HepG2 (cell line): ENCODE measurements around the gene ZNF584. TPM values are rescaled to one million over a fixed set of nuclear protein-coding genes. Genes with fewer than 3 reads are reported as not detected.

Experiments used
- ATAD3A ChIP-seq: sonication (generic); formaldehyde crosslinking; IDR thresholded peaks from 2 replicates; pipeline ENCODE4 v1.4.0; 2020; ENCODE audit warnings: missing genetic modification reagents
- ATM ChIP-seq: fragments of 450-650 bp; IDR thresholded peaks from 2 replicates; pipeline ENCODE4 v1.7.1; 2017; ENCODE audit warnings: mild to moderate bottlenecking, borderline replicate concordance
- CAMTA2 ChIP-seq: sonication (generic); formaldehyde crosslinking; IDR thresholded peaks from 2 replicates; pipeline ENCODE4 v1.4.0; 2020; ENCODE audit warnings: mild to moderate bottlenecking, missing genetic modification reagents, borderline replicate concordance
- GZF1 ChIP-seq: sonication (generic); formaldehyde crosslinking; IDR thresholded peaks from 2 replicates; pipeline ENCODE4 v1.5.1; 2020; ENCODE audit warnings: mild to moderate bottlenecking, missing genetic modification reagents
- HCFC1 ChIP-seq: fragments of 150-350 bp; IDR thresholded peaks from 2 replicates; pipeline ENCODE4 v1.6.1; 2014; ENCODE audit warnings: low read depth, low read length
- HNRNPUL1 ChIP-seq: fragments of 200-400 bp; formaldehyde crosslinking; IDR thresholded peaks from 2 replicates; pipeline ENCODE4 v1.6.1; 2017; ENCODE audit warnings: low read depth, mild to moderate bottlenecking, low read length, moderate library complexity
- HOXA3 ChIP-seq: sonication (generic); formaldehyde crosslinking; IDR thresholded peaks from 2 replicates; pipeline ENCODE4 v1.5.0; 2020; ENCODE audit warnings: missing genetic modification reagents
- MED13 ChIP-seq: sonication (generic); formaldehyde crosslinking; IDR thresholded peaks from 2 replicates; pipeline ENCODE4 v1.5.0; 2020; ENCODE audit warnings: missing genetic modification reagents
- NCOA5 ChIP-seq: sonication (generic); formaldehyde crosslinking; IDR thresholded peaks from 2 replicates; pipeline ENCODE4 v1.4.0; 2020; ENCODE audit warnings: missing genetic modification reagents
- REPIN1 ChIP-seq: sonication (generic); formaldehyde crosslinking; IDR thresholded peaks from 2 replicates; pipeline ENCODE4 v1.8.0; 2022; ENCODE audit warnings: missing genetic modification reagents, low read depth, mild to moderate bottlenecking, borderline replicate concordance
- SATB2 ChIP-seq: sonication (generic); formaldehyde crosslinking; IDR thresholded peaks from 2 replicates; pipeline ENCODE4 v1.5.0; 2020; ENCODE audit warnings: missing genetic modification reagents
- TEAD3 ChIP-seq: optimal IDR thresholded peaks from 2 replicates; pipeline ENCODE3; 2016; ENCODE audit warnings: borderline replicate concordance
- ZBTB8A ChIP-seq: sonication (generic); formaldehyde crosslinking; IDR thresholded peaks from 2 replicates; pipeline ENCODE4 v1.4.0; 2020; ENCODE audit warnings: mild to moderate bottlenecking, low read depth, missing genetic modification reagents, borderline replicate concordance
- ZMYM3 ChIP-seq: sonication (generic); formaldehyde crosslinking; IDR thresholded peaks from 2 replicates; pipeline ENCODE4 v1.5.1; 2020; ENCODE audit warnings: mild to moderate bottlenecking, missing genetic modification reagents
- ZNF124 ChIP-seq: sonication (generic); formaldehyde crosslinking; IDR thresholded peaks from 2 replicates; pipeline ENCODE4 v1.4.0; 2020; ENCODE audit warnings: missing genetic modification reagents
- ZNF136 ChIP-seq: sonication (generic); formaldehyde crosslinking; IDR thresholded peaks from 2 replicates; pipeline ENCODE4 v1.8.1; 2022; ENCODE audit warnings: low read depth, mild to moderate bottlenecking, moderate library complexity, missing genetic modification reagents
- ZNF207 ChIP-seq: fragments of 450-650 bp; IDR thresholded peaks from 2 replicates; pipeline ENCODE4 v1.6.1; 2016; ENCODE audit warnings: antibody characterized with exemption, borderline replicate concordance
- ZNF30 ChIP-seq: sonication (generic); formaldehyde crosslinking; IDR thresholded peaks from 2 replicates; pipeline ENCODE4 v1.5.0; 2020; ENCODE audit warnings: mild to moderate bottlenecking, missing genetic modification reagents
- ZNF326 ChIP-seq: sonication (generic); formaldehyde crosslinking; IDR thresholded peaks from 2 replicates; pipeline ENCODE4 v1.4.0; 2020; ENCODE audit warnings: missing genetic modification reagents, borderline replicate concordance
- ZNF546 ChIP-seq: sonication (generic); formaldehyde crosslinking; conservative IDR thresholded peaks from 2 replicates; pipeline ENCODE4 v1.8.1; 2023; ENCODE audit warnings: mild to moderate bottlenecking, missing genetic modification reagents
- ZNF558 ChIP-seq: sonication (generic); formaldehyde crosslinking; IDR thresholded peaks from 2 replicates; pipeline ENCODE4 v1.9.0; 2022; ENCODE audit warnings: mild to moderate bottlenecking, missing genetic modification reagents, borderline replicate concordance
- ZNF598 ChIP-seq: sonication (generic); formaldehyde crosslinking; IDR thresholded peaks from 2 replicates; pipeline ENCODE4 v1.5.1; 2020; ENCODE audit warnings: mild to moderate bottlenecking, missing genetic modification reagents, borderline replicate concordance
- polyA plus RNA-seq, 8 experiments: library from polyadenylated mRNA; depleted of rRNA in 3 of 8; stranded (reverse) in 7 of 8; unstranded in 1 of 8; fragments of >200 nt; fragmentation: Illumina TruSeq in 4 of 8; extraction: Trizol in 4 of 8; gene quantifications; 2 replicates each; pipeline versions ENCODE4 v1.2.1 to v1.2.3, GENCODE V29; 2011 to 2016; ENCODE audit warnings: low read depth in 4 of 8, missing spikeins in 1 of 8, mixed read lengths in 1 of 8; ENCODE audit not compliant: insufficient read depth in 1 of 8
- total RNA-seq, 5 experiments: library from RNA; depleted of rRNA; stranded (reverse); fragments of >200 nt; fragmentation: Illumina TruSeq; extraction: Trizol; gene quantifications; 2 replicates each; pipeline ENCODE4 v1.2.3, GENCODE V29; 2016; ENCODE audit warnings: low read depth in 1 of 5
- TF ChIP-seq, protein P1 (sequence below): sonication (generic); formaldehyde crosslinking; conservative IDR thresholded peaks from 2 replicates; pipeline ENCODE4 v1.4.0; 2020; ENCODE audit warnings: missing genetic modification reagents
- TF ChIP-seq, protein P2 (sequence below): sonication (generic); formaldehyde crosslinking; IDR thresholded peaks from 2 replicates; pipeline ENCODE4 v1.5.0; 2020; ENCODE audit warnings: missing genetic modification reagents, mild to moderate bottlenecking, borderline replicate concordance
- TF ChIP-seq, protein P3 (sequence below): sonication (generic); formaldehyde crosslinking; IDR thresholded peaks from 2 replicates; pipeline ENCODE4 v1.4.0; 2020; ENCODE audit warnings: mild to moderate bottlenecking, missing genetic modification reagents

The ZNF584 gene
- total and polyA plus RNA-seq, 2 of the 13 experiments (the other 11 are each of a cell fraction or from before 2014, with no cell fraction given), result 2.4 to 7.0 TPM

DNA sequence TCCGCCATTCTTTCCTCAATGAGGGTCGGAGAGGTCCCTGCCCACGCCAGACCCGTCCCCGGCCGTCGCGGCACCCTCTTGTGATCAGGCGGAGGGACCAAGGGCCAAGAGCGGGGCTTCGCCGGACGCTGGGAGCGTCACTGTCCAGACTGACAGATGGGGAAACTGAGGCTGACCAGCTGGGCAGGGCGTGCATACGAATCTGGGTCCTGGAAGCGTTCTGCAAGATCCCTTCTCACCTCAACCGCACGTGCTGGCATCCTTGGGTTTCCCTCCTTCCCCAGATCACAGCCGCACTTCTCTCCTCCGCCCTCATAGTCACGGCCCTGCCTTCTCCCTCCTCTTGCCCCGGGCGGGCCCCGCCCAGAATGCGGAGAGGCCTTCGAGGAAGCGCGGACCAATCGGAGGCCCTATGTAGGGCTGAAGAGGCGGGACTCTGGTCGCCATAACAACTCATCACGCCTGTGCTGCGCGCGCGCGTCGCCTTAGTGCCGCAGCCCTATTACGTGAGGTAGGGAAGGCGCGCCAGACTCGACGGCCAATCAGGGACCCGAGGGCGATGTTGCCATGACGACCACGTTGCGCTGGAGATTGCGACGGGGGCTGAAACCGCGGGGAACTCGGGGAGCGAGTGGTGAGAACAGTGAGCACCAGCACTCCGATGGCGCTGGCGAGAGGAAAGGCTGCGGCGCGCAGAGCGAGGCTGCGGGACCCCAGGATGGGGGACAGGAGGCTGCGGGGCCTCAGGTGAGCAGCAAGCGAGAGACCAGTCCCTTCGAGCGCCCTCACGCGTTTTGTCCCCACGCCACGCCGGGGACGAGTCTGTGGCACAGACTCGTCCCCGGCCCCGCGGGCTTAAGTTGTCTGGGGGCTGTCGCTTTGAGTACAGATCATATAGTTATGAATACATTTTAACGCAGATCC, 7.3 kb upstream of the ZNF584 start (continued):
- TF ChIP-seq, protein P1, sequence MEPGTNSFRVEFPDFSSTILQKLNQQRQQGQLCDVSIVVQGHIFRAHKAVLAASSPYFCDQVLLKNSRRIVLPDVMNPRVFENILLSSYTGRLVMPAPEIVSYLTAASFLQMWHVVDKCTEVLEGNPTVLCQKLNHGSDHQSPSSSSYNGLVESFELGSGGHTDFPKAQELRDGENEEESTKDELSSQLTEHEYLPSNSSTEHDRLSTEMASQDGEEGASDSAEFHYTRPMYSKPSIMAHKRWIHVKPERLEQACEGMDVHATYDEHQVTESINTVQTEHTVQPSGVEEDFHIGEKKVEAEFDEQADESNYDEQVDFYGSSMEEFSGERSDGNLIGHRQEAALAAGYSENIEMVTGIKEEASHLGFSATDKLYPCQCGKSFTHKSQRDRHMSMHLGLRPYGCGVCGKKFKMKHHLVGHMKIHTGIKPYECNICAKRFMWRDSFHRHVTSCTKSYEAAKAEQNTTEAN (CRISPR knock-in tag), result no peak
- TF ChIP-seq CAMTA2, result no peak
- peak; percentile 47; the same call in 1 of the 2 replicates for TF ChIP-seq HCFC1
- TF ChIP-seq ZNF136, result no peak
- no peak for TF ChIP-seq NCOA5 (CRISPR knock-in tag)
- TF ChIP-seq ATAD3A (CRISPR knock-in tag), result no peak
- no peak for TF ChIP-seq ZNF558 (CRISPR knock-in tag)
- TF ChIP-seq HOXA3, result peak; percentile 58; the same call in 1 of the 2 replicates
- peak; percentile 81 for TF ChIP-seq ZNF598
- peak; percentile 25 for TF ChIP-seq TEAD3 (CRISPR knock-in tag)
- TF ChIP-seq SATB2, result no peak
- TF ChIP-seq ZNF30, result no peak
- no peak for TF ChIP-seq ATM
- no peak for TF ChIP-seq ZNF124 (CRISPR knock-in tag)
- TF ChIP-seq ZNF207, result no peak
- TF ChIP-seq, protein P2, sequence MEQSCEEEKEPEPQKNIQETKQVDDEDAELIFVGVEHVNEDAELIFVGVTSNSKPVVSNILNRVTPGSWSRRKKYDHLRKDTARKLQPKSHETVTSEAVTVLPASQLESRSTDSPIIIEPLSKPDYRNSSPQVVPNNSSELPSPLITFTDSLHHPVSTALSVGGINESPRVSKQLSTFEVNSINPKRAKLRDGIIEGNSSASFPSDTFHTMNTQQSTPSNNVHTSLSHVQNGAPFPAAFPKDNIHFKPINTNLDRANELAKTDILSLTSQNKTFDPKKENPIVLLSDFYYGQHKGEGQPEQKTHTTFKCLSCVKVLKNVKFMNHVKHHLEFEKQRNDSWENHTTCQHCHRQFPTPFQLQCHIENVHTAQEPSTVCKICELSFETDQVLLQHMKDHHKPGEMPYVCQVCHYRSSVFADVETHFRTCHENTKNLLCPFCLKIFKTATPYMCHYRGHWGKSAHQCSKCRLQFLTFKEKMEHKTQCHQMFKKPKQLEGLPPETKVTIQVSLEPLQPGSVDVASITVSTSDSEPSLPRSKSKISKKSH (CRISPR knock-in tag), result peak; percentile 88; the same call in 1 of the 2 replicates
- TF ChIP-seq GZF1, result no peak
- no peak for TF ChIP-seq ZNF546 (CRISPR knock-in tag)
- 0 out of 2 replicates have a peak, but pooled peaks have one; percentile 16 for TF ChIP-seq ZMYM3 (CRISPR knock-in tag)
- TF ChIP-seq, protein P3, sequence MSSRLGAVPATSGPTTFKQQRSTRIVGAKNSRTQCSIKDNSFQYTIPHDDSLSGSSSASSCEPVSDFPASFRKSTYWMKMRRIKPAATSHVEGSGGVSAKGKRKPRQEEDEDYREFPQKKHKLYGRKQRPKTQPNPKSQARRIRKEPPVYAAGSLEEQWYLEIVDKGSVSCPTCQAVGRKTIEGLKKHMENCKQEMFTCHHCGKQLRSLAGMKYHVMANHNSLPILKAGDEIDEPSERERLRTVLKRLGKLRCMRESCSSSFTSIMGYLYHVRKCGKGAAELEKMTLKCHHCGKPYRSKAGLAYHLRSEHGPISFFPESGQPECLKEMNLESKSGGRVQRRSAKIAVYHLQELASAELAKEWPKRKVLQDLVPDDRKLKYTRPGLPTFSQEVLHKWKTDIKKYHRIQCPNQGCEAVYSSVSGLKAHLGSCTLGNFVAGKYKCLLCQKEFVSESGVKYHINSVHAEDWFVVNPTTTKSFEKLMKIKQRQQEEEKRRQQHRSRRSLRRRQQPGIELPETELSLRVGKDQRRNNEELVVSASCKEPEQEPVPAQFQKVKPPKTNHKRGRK (CRISPR knock-in tag), result no peak
- no peak for TF ChIP-seq ZBTB8A
- peak; percentile 75 for TF ChIP-seq REPIN1 (CRISPR knock-in tag)
- TF ChIP-seq ZNF326 (CRISPR knock-in tag), result no peak
- TF ChIP-seq MED13 (CRISPR knock-in tag), result no peak; the same call in 1 of the 2 replicates
- no peak for TF ChIP-seq HNRNPUL1
